K562 (cell line): ENCODE data around the gene KLK1. TPM values are rescaled to one million over a fixed set of nuclear protein-coding genes. Genes with fewer than 3 reads are reported as not detected.
A peak's percentile ranks its signal among the peaks of the same experiment; 100 is the strongest.

Experiments
- DIDO1 ChIP-seq: fragments of 450-650 bp; IDR thresholded peaks from 2 replicates; pipeline ENCODE4 v1.6.1; 2016; ENCODE audit warnings: low read depth, missing biosample characterization, missing genetic modification characterization
- ERF ChIP-seq: fragments of 450-650 bp; formaldehyde crosslinking; IDR thresholded peaks from 2 replicates; pipeline ENCODE4 v1.4.0; 2020; ENCODE audit warnings: mild to moderate bottlenecking, mixed read lengths
- GTF2E2 ChIP-seq: fragments of 200-800 bp; sonication (Bioruptor generic); IDR thresholded peaks from 2 replicates; pipeline ENCODE4 v1.6.1; 2016; ENCODE audit warnings: missing genetic modification characterization, missing compliant biosample characterization
- MTF1 ChIP-seq: fragments of 250-450 bp; sonication (Bioruptor Pico); IDR thresholded peaks from 2 replicates; pipeline ENCODE4 v1.9.0; 2021; ENCODE audit warnings: moderate library complexity, mild to moderate bottlenecking, inconsistent platforms, borderline replicate concordance
- MYBL2 ChIP-seq, 2 experiments: fragments of 450-650 bp in 1 of 2; sonication (generic) in 1 of 2; formaldehyde crosslinking in 1 of 2; IDR thresholded peaks; 2 replicates each; pipeline versions ENCODE4 v1.6.1 to v1.8.1; 2017 to 2022; ENCODE audit warnings: borderline replicate concordance in 1 of 2, inconsistent platforms in 1 of 2, low read depth in 1 of 2, mild to moderate bottlenecking in 1 of 2, missing genetic modification reagents in 1 of 2, moderate library complexity in 1 of 2
- NCOA2 ChIP-seq, 2 experiments: fragments of 450-650 bp; IDR thresholded peaks; 2 replicates each; pipeline ENCODE4 v1.6.1; 2018; ENCODE audit warnings: mild to moderate bottlenecking in 2 of 2, moderate library complexity in 1 of 2; ENCODE audit not compliant: partially characterized antibody in 2 of 2
- POLR3A ChIP-seq: IDR thresholded peaks from 2 replicates; pipeline ENCODE4 v1.6.1; 2011; ENCODE audit warnings: borderline replicate concordance, mild to moderate bottlenecking, moderate library complexity; ENCODE audit not compliant: insufficient read length, insufficient read depth; ENCODE audit errors: extremely low read depth
- POU5F1 ChIP-seq: fragments of 150-350 bp; IDR thresholded peaks from 2 replicates; pipeline ENCODE4 v1.6.1; 2014; ENCODE audit warnings: borderline replicate concordance, low read length, low read depth, mild to moderate bottlenecking; ENCODE audit not compliant: partially characterized antibody
- RBFOX2 ChIP-seq: fragments of 200-400 bp; formaldehyde crosslinking; IDR thresholded peaks from 2 replicates; pipeline ENCODE4 v1.6.1; 2017; ENCODE audit warnings: low read depth, mild to moderate bottlenecking, low read length, moderate library complexity
- RBM22 ChIP-seq: fragments of 200-400 bp; formaldehyde crosslinking; IDR thresholded peaks from 2 replicates; pipeline ENCODE4 v1.6.1; 2018; ENCODE audit warnings: low read length, low read depth; ENCODE audit not compliant: poor library complexity, severe bottlenecking
- SMARCA4 ChIP-seq: fragments of 450-650 bp; IDR thresholded peaks from 2 replicates; pipeline ENCODE4 v1.6.1; 2016
- YY1 ChIP-seq, 3 experiments: IDR thresholded peaks; 2 replicates each; pipeline ENCODE4 v1.6.1; 2011; ENCODE audit warnings: low read length in 2 of 3, mild to moderate bottlenecking in 2 of 3, moderate library complexity in 2 of 3, borderline replicate concordance in 1 of 3, control low read depth in 1 of 3, low read depth in 1 of 3; ENCODE audit not compliant: insufficient read depth in 3 of 3, insufficient replicate concordance in 2 of 3, control insufficient read depth in 1 of 3, insufficient read length in 1 of 3; ENCODE audit errors: extremely low read depth in 1 of 3
- ZFX ChIP-seq: sonication (generic); formaldehyde crosslinking; IDR thresholded peaks from 2 replicates; pipeline ENCODE4 v1.8.0; 2022; ENCODE audit warnings: mild to moderate bottlenecking, missing genetic modification reagents, moderate library complexity
- ZKSCAN3 ChIP-seq: fragments of 250-450 bp; sonication (Bioruptor Pico); IDR thresholded peaks from 2 replicates; pipeline ENCODE4 v1.4.0; 2020
- ZKSCAN8 ChIP-seq: fragments of 200-800 bp; sonication (Bioruptor generic); IDR thresholded peaks from 2 replicates; pipeline ENCODE4 v1.6.1; 2016; ENCODE audit warnings: missing genetic modification characterization, missing compliant biosample characterization
- ZNF354B ChIP-seq: fragments of 250-450 bp; sonication (Bioruptor Pico); IDR thresholded peaks from 2 replicates; pipeline ENCODE4 v1.4.0; 2020
- ZNF696 ChIP-seq: fragments of 250-450 bp; sonication (Bioruptor Pico); conservative IDR thresholded peaks from 2 replicates; pipeline ENCODE4 v1.4.0; 2020; ENCODE audit warnings: mild to moderate bottlenecking, moderate library complexity
- ZNF764 ChIP-seq: fragments of 250-450 bp; sonication (Bioruptor Pico); IDR thresholded peaks from 2 replicates; pipeline ENCODE4 v1.4.0; 2020; ENCODE audit warnings: low read depth, mild to moderate bottlenecking, moderate library complexity
- polyA plus RNA-seq, 8 experiments: library from polyadenylated mRNA; depleted of rRNA in 4 of 8; stranded (reverse) in 5 of 8; unstranded in 3 of 8; fragments of >200 nt; fragmentation: Nextera tagmentation in 2 of 8; fragmentation: Illumina TruSeq in 1 of 8; extraction: Ambion mirVana in 2 of 8; extraction: Trizol in 1 of 8; gene quantifications; 2 replicates each; pipeline versions ENCODE4 v1.2.1 to v1.2.3, GENCODE V29; 2011 to 2014; ENCODE audit warnings: inconsistent platforms in 1 of 8, missing spikeins in 1 of 8
- total RNA-seq, 7 experiments: library from RNA; depleted of rRNA in 6 of 7; stranded (reverse); fragments of >200 nt in 6 of 7; fragmentation: Illumina TruSeq in 2 of 7; extraction: Trizol in 2 of 7; gene quantifications; 2 replicates each; pipeline versions ENCODE4 v1.2.1 to v1.2.3, GENCODE V29; 2011 to 2021; ENCODE audit warnings: low replicate concordance in 1 of 7
- TF ChIP-seq, protein P1 (sequence below): fragments of 450-650 bp; formaldehyde crosslinking; IDR thresholded peaks from 2 replicates; pipeline ENCODE4 v1.4.0; 2022; ENCODE audit warnings: missing genetic modification characterization
- TF ChIP-seq, protein P2 (sequence below): fragments of 250-450 bp; sonication (Bioruptor Pico); IDR thresholded peaks from 2 replicates; pipeline ENCODE4 v1.4.0; 2020; ENCODE audit warnings: borderline replicate concordance
- TF ChIP-seq, protein P3 (sequence below): sonication (generic); formaldehyde crosslinking; IDR thresholded peaks from 2 replicates; pipeline ENCODE4 v1.8.1; 2023; ENCODE audit warnings: mild to moderate bottlenecking, missing genetic modification reagents, moderate library complexity
- TF ChIP-seq, protein P4 (sequence below): sonication (generic); IDR thresholded peaks from 2 replicates; pipeline ENCODE4 v1.6.1; 2016

Gene KLK1
- total and polyA plus RNA-seq, 9 of the 15 experiments (the other 6 are each of a cell fraction or from before 2014, with no cell fraction given), result 0.87 to 15.4 (median 9.1) TPM

DNA sequence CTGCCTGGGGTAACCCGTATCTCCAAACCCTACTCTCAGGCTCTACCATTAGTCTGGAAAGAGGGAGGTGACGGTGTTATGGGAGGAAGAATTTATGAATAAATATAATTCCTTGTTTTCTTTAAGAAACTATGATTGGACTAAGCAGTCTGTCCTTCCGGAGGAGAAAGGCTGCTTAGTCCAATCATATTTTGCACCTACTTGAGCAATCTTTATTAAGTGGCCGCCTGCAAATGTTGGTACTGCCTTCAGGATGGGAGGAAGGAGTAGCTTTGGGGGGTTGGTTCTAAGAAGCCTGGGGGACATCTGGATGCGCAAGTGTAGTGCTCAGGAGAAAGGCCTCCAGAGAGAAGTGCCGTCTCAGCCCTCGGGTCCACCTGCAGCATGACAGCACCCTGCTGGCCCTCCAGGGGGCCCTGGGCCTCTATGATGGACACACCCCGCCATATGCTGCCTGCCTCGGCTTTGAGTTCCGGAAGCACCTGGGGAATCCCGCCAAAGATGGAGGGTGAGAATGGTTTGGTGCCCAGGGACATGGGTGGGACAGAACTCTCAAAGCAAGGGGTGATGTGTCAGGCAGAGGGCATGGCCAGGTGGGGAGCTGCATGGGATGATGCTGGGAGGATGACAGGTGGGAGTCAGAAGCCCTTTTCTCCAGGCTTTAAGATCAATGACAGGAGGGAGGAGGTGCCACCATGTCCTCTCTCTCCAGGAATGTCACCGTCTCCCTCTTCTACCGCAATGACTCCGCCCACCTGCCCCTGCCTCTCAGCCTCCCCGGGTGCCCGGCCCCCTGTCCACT is 29.3 kb downstream of the KLK1 start (continued):
- TF ChIP-seq, protein P1, sequence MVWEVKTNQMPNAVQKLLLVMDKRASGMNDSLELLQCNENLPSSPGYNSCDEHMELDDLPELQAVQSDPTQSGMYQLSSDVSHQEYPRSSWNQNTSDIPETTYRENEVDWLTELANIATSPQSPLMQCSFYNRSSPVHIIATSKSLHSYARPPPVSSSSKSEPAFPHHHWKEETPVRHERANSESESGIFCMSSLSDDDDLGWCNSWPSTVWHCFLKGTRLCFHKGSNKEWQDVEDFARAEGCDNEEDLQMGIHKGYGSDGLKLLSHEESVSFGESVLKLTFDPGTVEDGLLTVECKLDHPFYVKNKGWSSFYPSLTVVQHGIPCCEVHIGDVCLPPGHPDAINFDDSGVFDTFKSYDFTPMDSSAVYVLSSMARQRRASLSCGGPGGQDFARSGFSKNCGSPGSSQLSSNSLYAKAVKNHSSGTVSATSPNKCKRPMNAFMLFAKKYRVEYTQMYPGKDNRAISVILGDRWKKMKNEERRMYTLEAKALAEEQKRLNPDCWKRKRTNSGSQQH (CRISPR knock-in tag), result no peak
- TF ChIP-seq MYBL2 (IDR thresholded peaks at IDR 0.05; ENCODE audit: low read depth), result no peak
- TF ChIP-seq MYBL2 (CRISPR knock-in tag; IDR thresholded peaks at IDR 0.05; ENCODE audit: borderline replicate concordance), result no peak
- no peak for TF ChIP-seq ZNF696 (CRISPR knock-in tag)
- TF ChIP-seq, protein P2, sequence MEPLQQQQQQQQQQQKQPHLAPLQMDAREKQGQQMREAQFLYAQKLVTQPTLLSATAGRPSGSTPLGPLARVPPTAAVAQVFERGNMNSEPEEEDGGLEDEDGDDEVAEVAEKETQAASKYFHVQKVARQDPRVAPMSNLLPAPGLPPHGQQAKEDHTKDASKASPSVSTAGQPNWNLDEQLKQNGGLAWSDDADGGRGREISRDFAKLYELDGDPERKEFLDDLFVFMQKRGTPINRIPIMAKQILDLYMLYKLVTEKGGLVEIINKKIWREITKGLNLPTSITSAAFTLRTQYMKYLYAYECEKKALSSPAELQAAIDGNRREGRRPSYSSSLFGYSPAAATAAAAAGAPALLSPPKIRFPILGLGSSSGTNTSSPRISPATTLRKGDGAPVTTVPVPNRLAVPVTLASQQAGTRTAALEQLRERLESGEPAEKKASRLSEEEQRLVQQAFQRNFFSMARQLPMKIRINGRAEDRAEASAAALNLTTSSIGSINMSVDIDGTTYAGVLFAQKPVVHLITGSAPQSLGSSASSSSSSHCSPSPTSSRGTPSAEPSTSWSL, result no peak
- peak in 2 of 3 experiments; percentile 70 to 75 for TF ChIP-seq YY1 (IDR thresholded peaks at IDR 0.05; ENCODE audit: borderline replicate concordance in 1 of 3, control insufficient read depth in 1 of 3, extremely low read depth in 1 of 3, insufficient read depth in 3 of 3, insufficient read length in 1 of 3, insufficient replicate concordance in 2 of 3, low read depth in 1 of 3, low read length in 2 of 3)
- TF ChIP-seq POU5F1, result no peak
- no peak for TF ChIP-seq GTF2E2 (tag)
- no peak for TF ChIP-seq ERF (CRISPR knock-in tag)
- TF ChIP-seq RBM22, result no peak
- no peak for TF ChIP-seq NCOA2 (IDR thresholded peaks at IDR 0.05; ENCODE audit: partially characterized antibody in 2 of 2)
- TF ChIP-seq ZFX (CRISPR knock-in tag), result no peak
- TF ChIP-seq ZKSCAN3 (CRISPR knock-in tag), result no peak
- no peak for TF ChIP-seq ZNF764
- no peak for TF ChIP-seq MTF1
- no peak for TF ChIP-seq POLR3A
- TF ChIP-seq RBFOX2, result no peak
- TF ChIP-seq, protein P3, sequence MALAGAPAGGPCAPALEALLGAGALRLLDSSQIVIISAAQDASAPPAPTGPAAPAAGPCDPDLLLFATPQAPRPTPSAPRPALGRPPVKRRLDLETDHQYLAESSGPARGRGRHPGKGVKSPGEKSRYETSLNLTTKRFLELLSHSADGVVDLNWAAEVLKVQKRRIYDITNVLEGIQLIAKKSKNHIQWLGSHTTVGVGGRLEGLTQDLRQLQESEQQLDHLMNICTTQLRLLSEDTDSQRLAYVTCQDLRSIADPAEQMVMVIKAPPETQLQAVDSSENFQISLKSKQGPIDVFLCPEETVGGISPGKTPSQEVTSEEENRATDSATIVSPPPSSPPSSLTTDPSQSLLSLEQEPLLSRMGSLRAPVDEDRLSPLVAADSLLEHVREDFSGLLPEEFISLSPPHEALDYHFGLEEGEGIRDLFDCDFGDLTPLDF (CRISPR knock-in tag), result no peak
- TF ChIP-seq ZKSCAN8 (CRISPR knock-in tag), result no peak
- TF ChIP-seq, protein P4, sequence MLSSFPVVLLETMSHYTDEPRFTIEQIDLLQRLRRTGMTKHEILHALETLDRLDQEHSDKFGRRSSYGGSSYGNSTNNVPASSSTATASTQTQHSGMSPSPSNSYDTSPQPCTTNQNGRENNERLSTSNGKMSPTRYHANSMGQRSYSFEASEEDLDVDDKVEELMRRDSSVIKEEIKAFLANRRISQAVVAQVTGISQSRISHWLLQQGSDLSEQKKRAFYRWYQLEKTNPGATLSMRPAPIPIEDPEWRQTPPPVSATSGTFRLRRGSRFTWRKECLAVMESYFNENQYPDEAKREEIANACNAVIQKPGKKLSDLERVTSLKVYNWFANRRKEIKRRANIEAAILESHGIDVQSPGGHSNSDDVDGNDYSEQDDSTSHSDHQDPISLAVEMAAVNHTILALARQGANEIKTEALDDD, result no peak
- no peak for TF ChIP-seq SMARCA4
- no peak for TF ChIP-seq DIDO1
- TF ChIP-seq ZNF354B, result no peak
